SK-N-SH (cell line): ENCODE measurements around the gene GNAT3. TPM values are rescaled to one million over a fixed set of nuclear protein-coding genes. Genes with fewer than 3 reads are reported as not detected.

Experiments used
- CTCF ChIA-PET: fragments of 300-600, 350-600 bp; formaldehyde crosslinking; extraction: SDS; loops from one replicate; lab custom pipeline; 2021; lab: Yijun Ruan, JAX
- POLR2A ChIA-PET: fragments of 350-600 bp; sonication (Branson Sonifier 250); formaldehyde crosslinking; extraction: SDS; loops from one replicate; lab custom pipeline; 2020; ENCODE audit warnings: antibody characterized with exemption, inconsistent platforms; lab: Yijun Ruan, JAX
- DNase-seq: peaks from one replicate; pipeline ENCODE4 v3.0.0; 2012
- H2AFZ ChIP-seq: fragments of 200-600 bp; sonication (generic); 2 replicates; pipeline ENCODE4 v1.8.1; 2016; ENCODE audit warnings: antibody characterized with exemption, mild to moderate bottlenecking, low read depth
- H3F3A ChIP-seq: fragments of 200-600 bp; sonication (generic); replicated peaks from 2 replicates; pipeline ENCODE3; 2016; ENCODE audit warnings: antibody characterized with exemption, mild to moderate bottlenecking; ENCODE audit not compliant: insufficient read depth
- H3K27ac ChIP-seq, 2 experiments: fragments of 200-500 bp in 1 of 2; fragments of 200-600 bp in 1 of 2; sonication (Bioruptor generic) in 1 of 2; sonication (generic), shearing (Covaris generic) in 1 of 2; 2 replicates each; pipeline versions ENCODE4 v1.5.1 to v1.6.1; 2014 to 2016; ENCODE audit warnings: low read depth in 2 of 2, inconsistent platforms in 1 of 2, low read length in 1 of 2, mild to moderate bottlenecking in 1 of 2, mixed read lengths in 1 of 2
- H3K27me3 ChIP-seq: fragments of 200-600 bp; sonication (generic), shearing (Covaris generic); 2 replicates; pipeline ENCODE4 v1.6.1; 2016; ENCODE audit warnings: mixed run types; ENCODE audit not compliant: insufficient read depth
- H3K36me3 ChIP-seq, 2 experiments: fragments of 200-500 bp in 1 of 2; fragments of 200-600 bp in 1 of 2; sonication (Bioruptor generic) in 1 of 2; sonication (generic) in 1 of 2; replicated peaks in 1 of 2; 2 replicates each; pipeline versions ENCODE3 to v1.5.1; 2014 to 2016; ENCODE audit warnings: low read length in 1 of 2, mild to moderate bottlenecking in 1 of 2; ENCODE audit not compliant: insufficient read depth in 2 of 2, control insufficient read depth in 1 of 2
- H3K4me1 ChIP-seq, 2 experiments: fragments of 200-500 bp in 1 of 2; fragments of 200-600 bp in 1 of 2; sonication (Bioruptor generic) in 1 of 2; sonication (generic), shearing (Covaris generic) in 1 of 2; 2 replicates each; pipeline versions ENCODE4 v1.5.1 to v1.6.1; 2014 to 2016; ENCODE audit warnings: low read depth in 1 of 2, low read length in 1 of 2, mixed run types in 1 of 2; ENCODE audit not compliant: insufficient read depth in 2 of 2, control insufficient read depth in 1 of 2
- H3K4me2 ChIP-seq: fragments of 200-600 bp; sonication (generic), shearing (Covaris generic); 2 replicates; pipeline ENCODE4 v1.6.1; 2017; ENCODE audit warnings: mixed run types
- H3K4me3 ChIP-seq, 2 experiments: fragments of 200-500 bp in 1 of 2; fragments of 200-600 bp in 1 of 2; sonication (Bioruptor generic) in 1 of 2; sonication (generic), shearing (Covaris generic) in 1 of 2; 2 replicates each; pipeline versions ENCODE4 v1.5.1 to v1.8.1; 2014 to 2016; ENCODE audit warnings: low read depth in 2 of 2, inconsistent platforms in 1 of 2, low read length in 1 of 2, mild to moderate bottlenecking in 1 of 2, mixed read lengths in 1 of 2, moderate library complexity in 1 of 2
- H3K79me2 ChIP-seq: fragments of 200-600 bp; sonication (generic); 2 replicates; pipeline ENCODE4 v1.8.1; 2017; ENCODE audit warnings: mild to moderate bottlenecking; ENCODE audit not compliant: insufficient read depth
- H3K9ac ChIP-seq: fragments of 200-600 bp; sonication (generic); 2 replicates; pipeline ENCODE4 v1.6.1; 2017; ENCODE audit warnings: mixed run types
- H3K9me2 ChIP-seq: fragments of 200-600 bp; sonication (generic); 2 replicates; pipeline ENCODE4 v1.6.1; 2017; ENCODE audit warnings: mixed run types
- H3K9me3 ChIP-seq: fragments of 200-600 bp; sonication (generic); 2 replicates; pipeline ENCODE4 v1.6.1; 2017; ENCODE audit warnings: mixed run types, mild to moderate bottlenecking, moderate library complexity
- H4K20me1 ChIP-seq: fragments of 200-600 bp; sonication (generic); 2 replicates; pipeline ENCODE4 v1.6.1; 2017; ENCODE audit warnings: mild to moderate bottlenecking, mixed run types; ENCODE audit not compliant: insufficient read depth
- ELF1 ChIP-seq: IDR thresholded peaks from 2 replicates; pipeline ENCODE4 v1.4.0; 2012
- EZH2phosphoT487 ChIP-seq: fragments of 200-600 bp; sonication (generic); IDR thresholded peaks from 2 replicates; pipeline ENCODE4 v1.6.1; 2017; ENCODE audit warnings: low read depth, mixed run types, mild to moderate bottlenecking, antibody characterized with exemption, moderate library complexity, borderline replicate concordance
- FOXM1 ChIP-seq: IDR thresholded peaks from 2 replicates; pipeline ENCODE4 v1.4.0; 2012; ENCODE audit warnings: low read depth, mild to moderate bottlenecking
- IRF3 ChIP-seq: fragments of 150-350 bp; IDR thresholded peaks from 2 replicates; pipeline ENCODE4 v1.6.1; 2016; ENCODE audit warnings: mild to moderate bottlenecking, low read depth, low read length
- JUND ChIP-seq: IDR thresholded peaks from 2 replicates; pipeline ENCODE4 v1.4.0; 2012
- MEF2A ChIP-seq: IDR thresholded peaks from 2 replicates; pipeline ENCODE4 v1.4.0; 2012; ENCODE audit warnings: low read depth, borderline replicate concordance
- MXI1 ChIP-seq: IDR thresholded peaks from 2 replicates; pipeline ENCODE4 v1.6.1; 2012; ENCODE audit warnings: mild to moderate bottlenecking, low read depth, low read length, improper control_type of control experiment
- NFIC ChIP-seq: IDR thresholded peaks from 2 replicates; pipeline ENCODE4 v1.4.0; 2012; ENCODE audit warnings: borderline replicate concordance
- PBX3 ChIP-seq: IDR thresholded peaks from 2 replicates; pipeline ENCODE4; 2012
- POLR2AphosphoS5 ChIP-seq: IDR thresholded peaks from 2 replicates; pipeline ENCODE4 v1.6.1; 2012; ENCODE audit warnings: low read depth, low read length
- RAD21 ChIP-seq: IDR thresholded peaks from 2 replicates; pipeline ENCODE4 v1.6.1; 2012; ENCODE audit warnings: mild to moderate bottlenecking, low read length
- REST ChIP-seq: IDR thresholded peaks from 2 replicates; pipeline ENCODE4 v1.6.1; 2012; ENCODE audit warnings: mild to moderate bottlenecking, low read depth, low read length, moderate library complexity
- RXRA ChIP-seq: IDR thresholded peaks from 2 replicates; pipeline ENCODE4 v1.4.0; 2012; ENCODE audit warnings: low read depth, mild to moderate bottlenecking, borderline replicate concordance
- SMC3 ChIP-seq: IDR thresholded peaks from 2 replicates; pipeline ENCODE4 v1.6.1; 2012; ENCODE audit warnings: low read depth, low read length, improper control_type of control experiment
- TAF1 ChIP-seq: IDR thresholded peaks from 2 replicates; pipeline ENCODE4 v1.6.1; 2012; ENCODE audit warnings: low read depth, mild to moderate bottlenecking, low read length, moderate library complexity, borderline replicate concordance
- TCF12 ChIP-seq: IDR thresholded peaks from 2 replicates; pipeline ENCODE4 v1.4.0; 2012
- USF1 ChIP-seq: IDR thresholded peaks from 2 replicates; pipeline ENCODE4 v1.4.0; 2012; ENCODE audit warnings: low read depth, borderline replicate concordance
- USF2 ChIP-seq: fragments of 150-350 bp; IDR thresholded peaks from 2 replicates; pipeline ENCODE4 v1.6.1; 2017; ENCODE audit warnings: antibody characterized with exemption, low read length, low read depth, borderline replicate concordance
- ZBTB33 ChIP-seq: IDR thresholded peaks from 2 replicates; pipeline ENCODE4 v1.4.0; 2012; ENCODE audit warnings: low read depth, borderline replicate concordance
- whole genome bisulfite sequencing: methylation state at CpG from one replicate; pipeline ENCODE4 v1.1.6; 2017; ENCODE audit warnings: low lambda C conversion rate; 5-methylcytosine and 5-hydroxymethylcytosine counted together
- polyA plus RNA-seq, 3 experiments: library from polyadenylated mRNA; depleted of rRNA; stranded (reverse); fragments of >200 nt; gene quantifications; 2 replicates each; pipeline ENCODE4 v1.2.3, GENCODE V29; 2012

GNAT3 gene
- polyA plus RNA-seq, 1 of the 3 experiments (the other 2 are of a cell fraction) = not detected

GRCh38 chr7:80432166-80432565 is 79.7 kb downstream of the GNAT3 start:
- H3K4me3 ChIP-seq = no peak overlapping the region
- no peaks in the 10 kb centered on the region for H3K27me3 ChIP-seq
- H3K9me3 ChIP-seq = no peaks in the 10 kb centered on the region
- no peaks in the 10 kb centered on the region for H4K20me1 ChIP-seq
- no peak overlapping the region; a peak in 1 of 4 replicates for H3K27ac ChIP-seq
- no peak overlapping the region for H3K9ac ChIP-seq
- H3K9me2 ChIP-seq = no peaks in the 10 kb centered on the region
- no peaks in the 10 kb centered on the region for H3K36me3 ChIP-seq
- TF ChIP-seq IRF3 (no peak), MXI1 (no peak), TCF12 (no peak), RXRA (no peak), MEF2A (no peak), JUND (no peak), PBX3 (no peak), REST (no peak), ZBTB33 (no peak), NFIC (no peak), USF1 (no peak), POLR2AphosphoS5 (no peak), ELF1 (no peak), USF2 (no peak), SMC3 (no peak), EZH2phosphoT487 (no peak), TAF1 (no peak), FOXM1 (no peak), RAD21 (no peak)
- CTCF ChIA-PET = interaction anchor here (0.9 kb wide), 1 partner anchor 129 kb away, joined by 3 read pairs; no protein-coding TSS in a partner anchor
- no peaks in the 10 kb centered on the region for H3K4me1 ChIP-seq
- H3K79me2 ChIP-seq = no peaks in the 10 kb centered on the region
- H3K4me2 ChIP-seq = no peak overlapping the region
- POLR2A ChIA-PET = no interaction called here
- 96% methylated on average over 1 of the region's 1 CpG for WGBS
- no peak for DNase-seq
- peaks cover 18% of the 10 kb centered on the region for H3F3A ChIP-seq
- no peak overlapping the region for H2AFZ ChIP-seq
